ENCODE measurements around the gene KRT81.
"Not testable (repeated sequence)": the region's sequence is repeated elsewhere in the genome, so short reads cannot be mapped to it uniquely, and the experiment has no call there.

Gene KRT81

GRCh38 chr12:52316701-52317100, 25.4 kb upstream of the KRT81 start:
- no peak for DNase-seq

DNA sequence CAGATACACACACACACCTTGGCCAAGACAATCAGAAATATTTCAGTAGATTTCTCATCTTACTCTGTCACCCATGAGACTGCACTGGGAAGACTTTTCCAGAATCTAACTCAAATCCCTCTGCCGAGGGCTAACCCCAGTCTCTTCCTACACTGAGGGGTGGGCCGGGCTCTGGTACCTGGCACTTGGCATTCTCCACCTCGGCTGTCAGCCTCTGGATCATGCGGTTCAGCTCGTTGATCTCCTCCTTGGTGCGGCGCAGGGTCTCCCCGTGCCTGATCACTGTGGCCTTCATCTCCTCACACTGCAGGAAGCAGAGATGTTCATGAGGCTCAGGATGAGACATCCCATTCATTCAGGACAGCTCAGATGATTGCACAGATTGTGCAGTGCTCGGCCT, 25.0 kb upstream of the KRT81 start:
- DNase-seq, result no peak

DNA sequence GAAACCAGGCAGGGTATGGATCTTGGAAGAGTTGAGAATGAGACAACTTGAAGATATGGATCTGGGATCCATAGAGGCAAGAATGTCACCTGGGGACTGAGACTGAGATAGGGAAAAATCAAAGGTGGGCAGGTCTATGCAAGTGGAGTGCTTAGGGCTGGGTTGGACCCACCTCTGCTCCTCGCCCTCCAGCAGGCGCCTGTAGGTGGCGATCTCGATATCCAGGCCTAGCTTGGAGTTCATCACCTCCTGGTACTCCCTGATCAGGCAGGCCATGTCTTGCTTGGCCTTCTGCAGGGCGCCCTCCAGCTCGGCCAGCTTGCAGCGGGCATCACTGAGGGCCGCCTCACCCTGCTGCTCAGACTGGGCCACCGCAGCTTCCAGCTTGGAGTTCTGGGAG, 24.4 kb upstream of the KRT81 start:
- DNase-seq, result peak in 1 of 2 experiments; percentile 15

DNA sequence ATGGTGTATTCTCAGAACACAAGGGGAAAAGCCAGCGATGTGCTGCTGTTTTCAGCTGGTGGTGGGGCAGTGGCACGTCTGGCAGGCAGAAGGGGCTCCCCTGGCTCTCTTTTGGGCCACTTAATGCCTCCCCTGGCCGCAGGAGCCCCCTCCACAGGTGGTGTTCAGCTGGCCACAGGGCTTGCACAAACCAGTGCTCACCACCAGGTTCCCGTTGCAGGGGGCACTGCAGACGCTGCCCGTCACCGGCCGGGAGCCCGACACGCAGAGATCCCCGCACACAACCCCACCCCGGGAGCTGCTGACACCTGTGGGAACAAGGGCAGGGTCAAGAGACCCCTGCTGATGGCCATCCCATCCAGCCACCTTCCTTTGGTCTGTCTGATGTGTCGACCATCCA, 23.2 kb upstream of the KRT81 start:
- DNase-seq, result no peak

GRCh38 chr12:52313926-52314325, 22.6 kb upstream of the KRT81 start:
- no peak for DNase-seq

GRCh38 chr12:52313461-52313860, 22.1 kb upstream of the KRT81 start:
- DNase-seq, result no peak

GRCh38 chr12:52312086-52312485, 20.8 kb upstream of the KRT81 start:
- DNase-seq, result no peak

GRCh38 chr12:52311285-52311648, 19.9 kb upstream of the KRT81 start:
- DNase-seq, result no peak

- DNase-seq, result no peak
Measured at GRCh38 chr12:52310622-52311284, 19.4 kb upstream of the KRT81 start.

GRCh38 chr12:52308806-52309425, 17.6 kb upstream of the KRT81 start:
- DNase-seq, result no peak

- DNase-seq, result peak in 1 of 2 experiments; percentile 26
Measured at GRCh38 chr12:52307836-52308805, 16.8 kb upstream of the KRT81 start.

DNA sequence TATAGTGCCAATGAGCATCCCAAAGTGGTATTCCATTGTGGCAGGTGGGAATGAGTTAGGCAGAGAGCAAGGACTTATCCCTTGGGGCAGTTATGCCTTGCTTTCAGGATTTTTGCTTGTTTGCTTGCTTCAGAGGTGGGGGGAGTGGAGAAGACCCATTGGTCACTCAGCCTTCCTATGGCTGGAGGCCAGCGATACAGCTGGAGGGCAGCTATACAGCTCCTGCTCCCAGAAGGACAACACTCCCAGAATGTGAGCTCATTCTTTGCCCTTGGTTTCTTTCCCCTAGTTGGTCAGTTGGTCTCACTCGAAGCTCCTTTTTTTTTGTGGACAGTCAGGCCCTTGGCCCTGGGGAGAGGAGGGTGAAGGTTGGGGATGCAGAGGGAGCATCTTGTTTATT, 15.4 kb upstream of the KRT81 start:
- no peak for DNase-seq

DNA sequence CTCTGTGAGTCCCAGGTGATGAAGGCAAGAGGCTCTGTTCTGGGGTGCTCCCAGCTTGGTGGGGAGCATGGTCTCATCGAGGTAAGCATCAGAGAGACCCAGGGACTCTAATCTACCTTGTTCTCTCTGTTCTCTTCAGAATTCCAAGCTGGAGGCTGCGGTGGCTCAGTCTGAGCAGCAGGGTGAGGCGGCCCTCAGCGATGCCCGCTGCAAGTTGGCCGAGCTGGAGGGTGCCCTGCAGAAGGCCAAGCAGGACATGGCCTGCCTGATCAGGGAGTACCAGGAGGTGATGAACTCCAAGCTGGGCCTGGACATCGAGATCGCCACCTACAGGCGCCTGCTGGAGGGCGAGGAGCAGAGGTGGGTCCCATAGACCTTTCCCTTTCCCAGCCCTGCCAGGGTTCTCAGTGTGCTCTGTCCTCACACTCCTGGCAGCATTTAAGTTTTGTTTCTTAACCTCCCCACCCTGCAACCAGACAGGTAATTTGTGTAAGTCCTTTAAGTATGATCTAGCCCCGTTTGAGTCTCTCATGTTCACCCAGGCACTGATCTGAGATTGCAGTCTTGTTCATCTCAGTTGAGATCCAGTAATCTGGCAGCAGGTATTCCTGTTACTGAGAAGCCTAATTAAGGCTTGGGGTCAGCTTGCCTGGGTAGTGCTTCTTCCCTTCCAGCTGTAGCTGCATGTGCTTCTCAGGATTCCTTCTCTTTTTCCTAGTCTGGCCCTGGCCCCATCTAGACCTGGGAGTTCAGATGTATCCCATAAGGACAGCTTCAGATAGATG, 14.8 kb upstream of the KRT81 start:
- DNase-seq, result no peak

DNA sequence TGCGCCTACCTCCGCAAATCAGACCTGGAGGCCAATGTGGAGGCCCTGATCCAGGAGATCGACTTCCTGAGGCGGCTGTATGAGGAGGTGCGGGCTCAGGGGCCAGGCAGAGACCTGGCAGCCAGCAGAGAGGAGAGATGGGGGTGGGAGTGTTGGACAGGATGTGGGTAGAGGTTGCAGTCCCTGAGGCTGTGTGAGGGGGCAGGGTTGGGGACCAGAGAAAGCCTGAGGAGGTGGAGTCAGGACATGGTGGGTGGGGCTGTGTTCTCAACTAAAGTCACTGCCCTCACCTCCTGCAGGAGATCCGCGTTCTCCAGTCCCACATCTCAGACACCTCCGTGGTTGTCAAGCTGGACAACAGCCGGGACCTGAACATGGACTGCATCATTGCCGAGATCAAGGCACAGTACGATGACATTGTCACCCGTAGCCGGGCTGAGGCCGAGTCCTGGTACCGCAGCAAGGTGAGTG, 13.6 kb upstream of the KRT81 start:
- not testable (repeated sequence) for DNase-seq

DNA sequence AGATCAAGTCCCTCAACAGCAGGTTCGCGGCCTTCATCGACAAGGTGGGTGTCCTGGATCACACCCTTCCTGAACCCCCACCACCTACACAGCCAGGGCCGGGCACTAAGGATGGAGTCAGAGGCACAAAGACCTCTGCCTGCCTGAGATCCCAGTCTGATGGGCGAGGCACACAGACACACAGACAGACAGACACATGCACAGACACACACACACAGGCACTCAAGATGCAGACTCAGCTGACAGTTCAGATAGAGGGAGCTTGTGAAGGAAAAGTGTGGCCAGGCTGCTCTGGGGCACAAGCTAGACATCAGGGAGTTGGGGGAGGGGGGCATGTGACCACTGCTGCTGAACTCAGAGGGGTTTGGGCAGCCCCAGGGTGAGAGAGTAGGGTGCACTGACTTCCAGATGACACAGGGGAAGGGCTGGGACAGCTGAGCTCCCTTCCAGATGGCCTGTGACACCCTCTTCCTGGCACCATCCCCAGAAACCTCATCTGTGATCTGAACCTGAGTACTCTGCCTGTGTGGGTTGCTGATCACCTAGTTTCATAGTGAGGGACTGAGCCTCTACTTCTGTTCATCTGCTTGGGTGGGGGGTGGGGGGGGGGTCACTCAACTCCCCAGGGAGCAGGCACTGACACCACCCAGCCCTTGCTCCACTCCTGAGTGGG, 11.0 kb upstream of the KRT81 start:
- DNase-seq, result not testable (repeated sequence)

GRCh38 chr12:52301721-52302120, 10.4 kb upstream of the KRT81 start:
- DNase-seq, result not testable (repeated sequence)

DNA sequence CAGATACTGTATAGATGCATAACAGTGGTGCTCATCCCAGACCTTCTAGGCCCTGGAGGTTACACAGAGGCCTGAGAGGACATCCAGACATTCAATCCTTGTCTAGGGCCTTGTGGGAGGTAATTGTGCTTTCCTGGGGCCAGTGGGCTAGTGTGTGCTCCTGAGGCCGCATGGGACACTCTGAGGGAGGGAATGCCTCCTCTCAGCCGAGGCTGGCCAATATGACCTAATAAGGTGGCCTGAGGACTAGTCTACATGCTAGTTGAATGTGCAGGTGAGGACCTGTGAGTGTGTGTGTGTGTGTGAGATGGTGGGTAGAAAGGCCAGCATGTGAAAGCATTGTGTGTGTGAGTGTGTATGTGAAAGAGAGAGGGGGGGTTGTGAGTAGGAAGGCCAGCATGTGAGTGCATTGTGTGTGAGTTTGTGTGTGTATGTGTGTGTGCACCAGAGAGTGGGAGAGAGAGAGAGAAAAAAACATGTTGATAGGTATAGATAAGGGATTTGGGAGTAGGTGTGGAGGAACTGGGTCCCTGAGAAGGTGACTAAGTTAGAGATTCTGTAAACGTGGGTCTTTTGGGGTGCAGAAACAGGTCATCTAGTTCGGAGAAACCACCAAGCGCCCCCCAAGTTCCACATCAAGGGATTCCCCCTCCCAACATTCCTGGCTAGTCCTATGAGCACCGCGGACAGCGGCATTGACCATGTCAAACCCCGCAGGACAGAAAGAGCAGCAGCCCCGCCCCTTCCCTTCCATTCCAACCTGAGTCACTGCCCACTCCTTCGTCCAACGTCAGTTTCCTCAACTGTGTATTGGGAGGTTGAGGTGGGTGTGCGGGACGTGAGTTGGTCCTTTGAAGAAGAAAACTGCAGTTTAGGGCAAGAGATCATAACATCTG, 9.7 kb upstream of the KRT81 start:
- DNase-seq, result no peak

DNA sequence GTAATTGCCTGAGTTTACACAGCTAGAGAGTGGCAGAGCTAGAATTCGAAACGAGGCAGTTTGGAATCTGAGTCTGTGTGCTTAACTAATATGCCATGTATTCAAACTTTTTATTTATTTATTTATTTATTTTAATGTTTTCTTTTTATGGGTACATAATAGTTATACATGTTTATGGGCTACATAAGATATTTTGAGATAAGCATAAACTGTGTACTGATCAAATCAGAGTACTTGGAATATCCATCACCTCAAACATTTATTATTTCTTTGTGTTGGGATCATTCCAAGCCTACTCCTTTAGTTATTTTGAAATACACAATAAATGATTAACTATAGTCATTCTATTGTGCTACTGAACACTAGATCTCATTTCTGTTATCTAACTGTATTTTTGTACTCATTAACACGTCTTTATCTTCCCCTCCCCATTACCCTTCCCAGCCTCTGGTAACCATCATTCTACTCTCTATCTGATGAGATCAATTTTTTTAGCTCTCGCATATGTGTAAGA, 7.4 kb upstream of the KRT81 start:
- DNase-seq, result no peak

DNA sequence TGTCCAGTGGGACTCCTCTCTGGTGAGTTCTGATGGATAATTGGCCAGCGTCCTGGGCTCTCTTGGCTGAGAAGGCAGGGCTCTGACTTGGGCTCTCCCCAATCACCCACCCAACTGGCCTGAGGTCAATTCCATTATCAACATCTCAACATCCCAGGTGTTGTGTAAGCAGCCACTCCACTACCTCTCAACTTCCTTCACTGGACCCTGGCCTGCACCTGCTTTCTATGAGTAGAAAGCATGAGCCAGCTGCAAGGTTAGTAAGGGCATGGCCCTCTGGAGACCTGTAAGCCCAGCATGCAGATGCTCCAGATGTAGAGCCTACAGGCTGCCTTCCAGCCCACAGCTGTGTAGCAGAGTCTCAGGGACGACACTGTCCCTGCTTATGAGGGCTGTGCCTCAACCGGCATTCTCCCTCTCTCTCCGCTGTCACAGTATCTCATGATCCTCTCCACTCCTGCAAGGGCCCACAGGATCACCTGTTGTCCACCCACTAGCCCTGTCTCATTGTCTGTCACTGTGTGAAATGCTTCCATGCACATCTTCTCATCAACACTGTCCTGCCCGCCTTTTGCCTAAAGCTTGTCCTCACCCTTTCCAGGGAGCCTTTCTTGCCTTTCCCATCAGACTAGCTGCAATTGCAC, 5.4 kb upstream of the KRT81 start:
- DNase-seq, result no peak

DNA sequence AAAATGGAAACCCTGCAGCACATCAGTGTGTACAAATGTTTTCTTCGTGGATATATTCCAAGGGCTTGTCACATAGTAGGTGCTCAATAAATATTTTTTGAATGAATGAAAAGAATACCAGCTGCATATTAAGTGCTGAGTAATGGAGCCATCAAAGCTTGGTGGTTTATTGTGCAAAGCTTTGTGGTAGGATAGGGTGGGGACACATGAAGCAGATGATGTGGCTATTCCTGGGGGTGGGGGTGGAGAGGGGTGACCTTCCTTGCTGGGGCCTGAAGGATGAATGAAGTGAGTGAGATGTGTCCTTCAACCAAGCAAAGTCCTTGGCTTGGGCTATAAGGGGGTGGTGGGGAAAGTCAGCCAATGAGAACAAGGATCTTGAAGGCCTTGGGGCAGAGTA, 4.3 kb upstream of the KRT81 start:
- no peak for DNase-seq

Data from stimulated activated CD4-positive, alpha-beta T cell treated with anti-CD3 and anti-CD28 coated beads, Interleukin-4, amount 100 ng/mL, for 4 hours (primary cell).